CD14-positive monocyte (primary cell): ENCODE measurements around the gene GPS2. TPM values are rescaled to one million over a fixed set of nuclear protein-coding genes. Genes with fewer than 3 reads are reported as not detected.

Source experiments
- DNase-seq, 3 donors: peaks; one replicate each; pipeline ENCODE4 v3.0.0-alpha.2; 2011 to 2022
- H2AFZ ChIP-seq: 2 replicates; pipeline ENCODE4 v1.6.0; 2012; ENCODE audit warnings: mild to moderate bottlenecking, low read depth, low read length, inconsistent platforms; ENCODE audit not compliant: insufficient read depth, poor library complexity, severe bottlenecking
- H3K27ac ChIP-seq, 2 donors: 1 replicate in 1 of 2; 2 replicates in 1 of 2; pipeline ENCODE4 v1.5.1; 2012 to 2013; ENCODE audit warnings: low read length in 2 of 2, control low read depth in 1 of 2, inconsistent platforms in 1 of 2, low read depth in 1 of 2, mild to moderate bottlenecking in 1 of 2
- H3K27me3 ChIP-seq, 2 donors: one replicate each; pipeline versions ENCODE4 v1.6.0 to v1.6.1; 2011 to 2013; ENCODE audit warnings: low read length in 2 of 2; ENCODE audit not compliant: control insufficient read depth in 2 of 2, insufficient read depth in 2 of 2
- H3K36me3 ChIP-seq, 2 donors: replicated peaks in 1 of 2; 1 replicate in 1 of 2; 2 replicates in 1 of 2; pipeline versions ENCODE4 v1.5.1 to v1.6.1; 2012 to 2013; ENCODE audit warnings: low read length in 2 of 2, control low read depth in 1 of 2, inconsistent platforms in 1 of 2, mild to moderate bottlenecking in 1 of 2; ENCODE audit not compliant: insufficient read depth in 2 of 2, control insufficient read depth in 1 of 2
- H3K4me1 ChIP-seq, 2 donors: 1 replicate in 1 of 2; 2 replicates in 1 of 2; pipeline versions ENCODE4 v1.5.1 to v1.6.1; 2012 to 2013; ENCODE audit warnings: low read length in 2 of 2, control low read depth in 1 of 2, inconsistent platforms in 1 of 2, mild to moderate bottlenecking in 1 of 2, moderate library complexity in 1 of 2; ENCODE audit not compliant: insufficient read depth in 2 of 2, control insufficient read depth in 1 of 2
- H3K4me2 ChIP-seq: replicated peaks from 2 replicates; pipeline ENCODE3; 2012; ENCODE audit warnings: low read length, moderate library complexity, mild to moderate bottlenecking; ENCODE audit not compliant: poor library complexity, severe bottlenecking; ENCODE audit errors: extremely low read depth
- H3K4me3 ChIP-seq, 3 experiments: fragments of 200-600 bp in 1 of 3; sonication (generic) in 1 of 3; replicated peaks in 1 of 3; 1 replicate in 2 of 3; 2 replicates in 1 of 3; pipeline ENCODE4 v1.5.1; 2011 to 2013; ENCODE audit warnings: low read length in 3 of 3, mild to moderate bottlenecking in 3 of 3, control low read depth in 2 of 3, low read depth in 2 of 3, inconsistent platforms in 1 of 3, moderate library complexity in 1 of 3
- H3K79me2 ChIP-seq: 2 replicates; pipeline ENCODE4 v1.6.0; 2012; ENCODE audit warnings: mild to moderate bottlenecking, control low read depth, inconsistent platforms, low read length, moderate library complexity; ENCODE audit not compliant: insufficient read depth
- H3K9ac ChIP-seq: 2 replicates; pipeline ENCODE4 v1.6.0; 2017; ENCODE audit warnings: low read length, mild to moderate bottlenecking; ENCODE audit not compliant: insufficient read depth, poor library complexity, severe bottlenecking
- H3K9me3 ChIP-seq, 2 donors: replicated peaks in 1 of 2; 1 replicate in 1 of 2; 2 replicates in 1 of 2; pipeline versions ENCODE4 v1.5.1 to v1.6.1; 2012 to 2013; ENCODE audit warnings: low read length in 2 of 2, control low read depth in 1 of 2; ENCODE audit not compliant: control insufficient read depth in 1 of 2, insufficient read depth in 1 of 2
- H4K20me1 ChIP-seq: 2 replicates; pipeline ENCODE4 v1.6.0; 2012; ENCODE audit warnings: mild to moderate bottlenecking, low read length, control low read depth, moderate library complexity; ENCODE audit not compliant: insufficient read depth
- H3K27ac Mint-ChIP-seq, 7 donors: one replicate each; pipeline ENCODE4 v1.8.0; 2020; ENCODE audit warnings: mild to moderate bottlenecking in 7 of 7, mixed read lengths in 7 of 7, moderate library complexity in 6 of 7, inconsistent platforms in 2 of 7
- H3K27me3 Mint-ChIP-seq, 3 donors: one replicate each; pipeline ENCODE4 v1.8.0; 2021 to 2022; ENCODE audit warnings: low read depth in 3 of 3, mild to moderate bottlenecking in 3 of 3, mixed read lengths in 3 of 3, moderate library complexity in 3 of 3, inconsistent platforms in 1 of 3
- H3K36me3 Mint-ChIP-seq, 2 donors: one replicate each; pipeline ENCODE4 v1.8.0; 2020; ENCODE audit warnings: mixed read lengths in 2 of 2, inconsistent platforms in 1 of 2, mild to moderate bottlenecking in 1 of 2
- H3K4me1 Mint-ChIP-seq: one replicate; pipeline ENCODE4 v1.8.0; 2020; ENCODE audit warnings: mild to moderate bottlenecking, mixed read lengths
- H3K4me3 Mint-ChIP-seq, 2 donors: one replicate each; pipeline ENCODE4 v1.8.0; 2020; ENCODE audit warnings: mild to moderate bottlenecking in 2 of 2, mixed read lengths in 2 of 2, moderate library complexity in 1 of 2
- H3K9me3 Mint-ChIP-seq, 7 donors: one replicate each; pipeline ENCODE4 v1.8.0; 2020 to 2022; ENCODE audit warnings: mixed read lengths in 7 of 7, mild to moderate bottlenecking in 6 of 7, moderate library complexity in 6 of 7, inconsistent platforms in 2 of 7
- CTCF ChIP-seq: fragments of 200-600 bp; IDR thresholded peaks from one replicate; pipeline ENCODE4 v1.8.0; 2022; ENCODE audit warnings: antibody characterized with exemption, mild to moderate bottlenecking
- WGBS: methylation state at CpG from one replicate; pipeline ENCODE4 v1.1.5; 2013; ENCODE audit warnings: missing lambda C conversion rate; ENCODE audit not compliant: insufficient coverage; 5-methylcytosine and 5-hydroxymethylcytosine counted together
- intact Hi-C, 2 donors: fragments of 100-400 bp; cut with micrococcal nuclease; formaldehyde crosslinking; loops; one replicate each; pipeline versions ENCODE4 v1.15.0 to v1.15.1; 2023
- polyA plus RNA-seq, 3 donors: library from polyadenylated mRNA; depleted of rRNA in 1 of 3; unstranded in 2 of 3; stranded (reverse) in 1 of 3; fragments of 300-500 nt in 2 of 3; fragments of >200 nt in 1 of 3; fragmentation: Illumina TruSeq in 2 of 3; gene quantifications; 1 replicate in 2 of 3; 2 replicates in 1 of 3; pipeline ENCODE4 v1.2.3, GENCODE V29; 2012 to 2021

The GPS2 gene
- polyA plus RNA-seq, 3 donors, result 53.5 to 162 (median 59.6) TPM

- Histone ChIP-seq H3K27ac (no peak overlapping the region), H3K27me3 (peaks cover 35 to 56% of the 10 kb centered on the region in 2 donors), H3K4me2 (peak overlapping the region; percentile 56), H4K20me1 (no peaks in the 10 kb centered on the region), H3K79me2 (no peaks in the 10 kb centered on the region), H3K9ac (peak overlapping the region; percentile 8), H2AFZ (peak overlapping the region; percentile 50), H3K4me1 (peaks cover 21 to 32% of the 10 kb centered on the region in 2 donors), H3K9me3 (peaks cover 0 to 13% of the 10 kb centered on the region in 2 donors), H3K4me3 (peak overlapping the region in 1 of 3 experiments; percentile 44), H3K36me3 (no peaks in the 10 kb centered on the region)
- Mint-ChIP-seq H3K4me1 (peaks cover 24% of the 10 kb centered on the region), H3K27ac (no peak overlapping the region), H3K4me3 (peak overlapping the region; percentile 27 to 82), H3K27me3 (peaks cover 67 to 84% (median 70%) of the 10 kb centered on the region in 3 donors), H3K9me3 (peaks cover 0 to 23% (median 12%) of the 10 kb centered on the region in 7 donors), H3K36me3 (peaks cover 0 to 6% of the 10 kb centered on the region in 2 donors)
- TF ChIP-seq CTCF, result no peak
- WGBS, result 3% methylated on average over 74 of the region's 75 CpGs
- intact Hi-C loops, result loop anchor here in 1 of 2 donors (5.0 kb wide), 1 partner anchor 252 kb away; the partner anchor contains the start of gene SLC16A11
- no peak for DNase-seq
Measured at GRCh38 chr17:7293816-7294613, 21.1 kb downstream of the GPS2 start.

GRCh38 chr17:7293159-7293558 lies 22.0 kb downstream of the GPS2 start:
- H3K36me3 Mint-ChIP-seq, result peaks cover 0 to 6% of the 10 kb centered on the region in 2 donors
- intact Hi-C loops, result loop anchor here in 1 of 2 donors (5.0 kb wide), 1 partner anchor 251 kb away; the partner anchor contains the start of gene SLC16A11
- no peak overlapping the region for H3K4me2 ChIP-seq
- peaks cover 21 to 32% of the 10 kb centered on the region in 2 donors for H3K4me1 ChIP-seq
- H3K27me3 Mint-ChIP-seq, result peaks cover 71 to 86% (median 73%) of the 10 kb centered on the region in 3 donors
- DNase-seq, result no peak
- no peak overlapping the region for H3K4me3 ChIP-seq
- no peak overlapping the region for H2AFZ ChIP-seq
- peak overlapping the region in 1 of 2 donors; percentile 82 for H3K4me3 Mint-ChIP-seq
- H3K9me3 ChIP-seq, result peaks cover 0 to 13% of the 10 kb centered on the region in 2 donors
- no peak for TF ChIP-seq CTCF
- peaks cover 24% of the 10 kb centered on the region for H3K4me1 Mint-ChIP-seq
- H3K36me3 ChIP-seq, result no peaks in the 10 kb centered on the region
- H4K20me1 ChIP-seq, result no peaks in the 10 kb centered on the region
- WGBS, result 90% methylated on average over 8 of the region's 11 CpGs
- no peaks in the 10 kb centered on the region for H3K79me2 ChIP-seq
- H3K9me3 Mint-ChIP-seq, result peaks cover 0 to 23% (median 12%) of the 10 kb centered on the region in 7 donors
- no peak overlapping the region for H3K27ac ChIP-seq
- H3K27ac Mint-ChIP-seq, result no peak overlapping the region
- H3K9ac ChIP-seq, result no peak overlapping the region
- peaks cover 35 to 57% of the 10 kb centered on the region in 2 donors for H3K27me3 ChIP-seq
